SK-N-MC (cell line): ENCODE measurements around the gene WDR82.

ENCODE experiments used
- EZH2 ChIP-seq: fragments of 200-600 bp; sonication (generic); IDR thresholded peaks from one replicate; pipeline ENCODE4 v1.6.1; 2017; ENCODE audit warnings: antibody characterized with exemption
- FOXP2 ChIP-seq: optimal IDR thresholded peaks from 2 replicates; pipeline ENCODE3; 2011; ENCODE audit warnings: mild to moderate bottlenecking, moderate library complexity; ENCODE audit not compliant: insufficient read depth; ENCODE audit errors: extremely low read length, control extremely low read depth
- POLR2AphosphoS5 ChIP-seq: IDR thresholded peaks from 2 replicates; pipeline ENCODE4 v1.6.1; 2012; ENCODE audit warnings: mild to moderate bottlenecking, low read depth, low read length, borderline replicate concordance

DNA sequence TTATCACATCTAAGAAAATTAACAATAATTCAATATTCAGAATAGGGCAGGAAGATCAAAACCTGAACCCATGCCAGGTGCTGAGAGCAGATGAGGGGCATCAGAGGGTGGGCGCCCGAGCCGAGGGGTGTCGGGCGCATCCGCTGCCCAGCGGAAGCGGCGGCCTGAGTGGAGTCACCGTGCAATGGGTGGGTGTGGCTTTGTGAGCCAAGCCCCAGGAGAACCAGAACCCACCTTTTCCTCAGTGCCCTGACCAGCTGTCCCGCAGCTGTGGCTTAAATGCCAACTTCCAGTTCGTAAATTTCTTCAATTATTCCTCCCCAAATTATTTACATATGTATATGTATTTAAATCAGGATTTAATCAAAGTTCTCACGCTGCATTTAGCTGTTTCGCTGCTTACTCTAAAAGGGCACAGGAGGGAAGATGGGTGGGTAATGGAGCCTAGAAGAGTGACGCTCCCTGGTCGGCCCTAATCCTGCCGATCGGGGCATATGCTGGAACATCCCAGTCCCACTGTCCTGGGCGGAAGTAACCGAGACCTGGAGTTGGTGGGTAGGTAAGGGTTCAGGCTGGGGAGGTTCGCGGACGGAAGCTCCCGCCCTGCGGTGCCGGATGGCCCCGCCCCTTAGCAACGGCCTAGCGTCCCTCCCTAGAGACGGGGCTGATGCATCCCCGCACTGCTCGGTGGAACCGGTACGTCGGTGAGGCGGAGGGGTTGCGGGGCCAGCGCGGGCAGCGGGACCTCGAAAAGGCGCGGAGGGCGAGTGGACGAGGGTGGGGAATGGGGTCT, 39.0 kb upstream of the WDR82 start:
- TF ChIP-seq EZH2 (no peak), POLR2AphosphoS5 (no peak), FOXP2 (no peak)
